Dedifferentiated amniotic fluid mesenchymal stem cell (primary cell): ENCODE results near the gene CXADR.
A peak's percentile ranks its signal among the peaks of the same experiment; 100 is the strongest.

Experiments
- DNase-seq: peaks from one replicate; pipeline ENCODE4 v3.0.0-alpha.2; 2016; ENCODE audit errors: extremely low spot score

Gene CXADR

GRCh38 chr21:17542371-17543011 is 29.6 kb downstream of the CXADR start:
- DNase-seq = no peak

GRCh38 chr21:17545007-17545406 is 32.2 kb downstream of the CXADR start:
- no peak for DNase-seq

GRCh38 chr21:17548262-17548661 is 35.4 kb downstream of the CXADR start:
- no peak for DNase-seq

- no peak for DNase-seq
Measured at GRCh38 chr21:17550671-17551308, 37.9 kb downstream of the CXADR start.

GRCh38 chr21:17552410-17552809 is 39.6 kb downstream of the CXADR start:
- DNase-seq = no peak

GRCh38 chr21:17554120-17554519 is 41.3 kb downstream of the CXADR start:
- no peak for DNase-seq

GRCh38 chr21:17554679-17555465 is 42.0 kb downstream of the CXADR start:
- no peak for DNase-seq

- DNase-seq = no peak
Measured at GRCh38 chr21:17560377-17561025, 47.7 kb downstream of the CXADR start.

- DNase-seq = no peak
Measured at GRCh38 chr21:17570786-17571185, 57.9 kb downstream of the CXADR start.

- DNase-seq = no peak
Measured at GRCh38 chr21:17572431-17572830, 59.6 kb downstream of the CXADR start.

- no peak for DNase-seq
Measured at GRCh38 chr21:17575076-17575475, 62.2 kb downstream of the CXADR start.

- no peak for DNase-seq
Measured at GRCh38 chr21:17576080-17576835, 63.4 kb downstream of the CXADR start.

- DNase-seq = no peak
Measured at GRCh38 chr21:17577701-17578100, 64.9 kb downstream of the CXADR start.

GRCh38 chr21:17578162-17578561 is 65.3 kb downstream of the CXADR start:
- no peak for DNase-seq

GRCh38 chr21:17578876-17579275 is 66.0 kb downstream of the CXADR start:
- no peak for DNase-seq

- no peak for DNase-seq
Measured at GRCh38 chr21:17580319-17580718, 67.5 kb downstream of the CXADR start.

- DNase-seq = no peak
Measured at GRCh38 chr21:17583898-17584297, 71.1 kb downstream of the CXADR start.

GRCh38 chr21:17585875-17586450 is 73.1 kb downstream of the CXADR start:
- DNase-seq = peak; percentile 63

- no peak for DNase-seq
Measured at GRCh38 chr21:17590430-17590829, 77.6 kb downstream of the CXADR start.

GRCh38 chr21:17597680-17598079 is 84.8 kb downstream of the CXADR start:
- no peak for DNase-seq

GRCh38 chr21:17598437-17598836 is 85.6 kb downstream of the CXADR start:
- no peak for DNase-seq
